HepG2 (cell line): ENCODE results near the gene ACSF3. TPM values are rescaled to one million over a fixed set of nuclear protein-coding genes. Genes with fewer than 3 reads are reported as not detected.

Experiments used
- EZH2 ChIP-seq: conservative IDR thresholded peaks from 2 replicates; pipeline ENCODE4 v1.6.1; 2012; ENCODE audit warnings: mild to moderate bottlenecking, low read depth, low read length, moderate library complexity
- GMEB2 ChIP-seq: IDR thresholded peaks from 2 replicates; pipeline ENCODE4 v1.6.1; 2016; ENCODE audit warnings: missing biosample characterization, missing genetic modification reagents, low read depth
- MED8 ChIP-seq: sonication (generic); formaldehyde crosslinking; IDR thresholded peaks from 2 replicates; pipeline ENCODE4 v1.8.1; 2023; ENCODE audit warnings: mild to moderate bottlenecking, missing genetic modification reagents; ENCODE audit not compliant: insufficient replicate concordance
- MEIS1 ChIP-seq: sonication (generic); formaldehyde crosslinking; IDR thresholded peaks from 2 replicates; pipeline ENCODE4 v1.9.0; 2021; ENCODE audit warnings: mild to moderate bottlenecking, missing genetic modification reagents, moderate library complexity, borderline replicate concordance
- PHF8 ChIP-seq: sonication (generic); formaldehyde crosslinking; IDR thresholded peaks from 2 replicates; pipeline ENCODE4 v1.5.0; 2020; ENCODE audit warnings: missing genetic modification reagents
- PRDM4 ChIP-seq: sonication (generic); formaldehyde crosslinking; IDR thresholded peaks from 2 replicates; pipeline ENCODE4 v1.9.0; 2021; ENCODE audit warnings: missing genetic modification reagents, borderline replicate concordance
- REL ChIP-seq: sonication (generic); formaldehyde crosslinking; conservative IDR thresholded peaks from 2 replicates; pipeline ENCODE4 v1.8.0; 2022; ENCODE audit warnings: mild to moderate bottlenecking, missing genetic modification reagents, moderate library complexity
- ZNF12 ChIP-seq: sonication (generic); formaldehyde crosslinking; IDR thresholded peaks from 2 replicates; pipeline ENCODE4 v1.5.0; 2020; ENCODE audit warnings: missing genetic modification reagents
- ZNF24 ChIP-seq: fragments of 450-650 bp; IDR thresholded peaks from 2 replicates; pipeline ENCODE4 v1.6.1; 2017; ENCODE audit warnings: antibody characterized with exemption, mild to moderate bottlenecking
- ZNF367 ChIP-seq: sonication (generic); formaldehyde crosslinking; IDR thresholded peaks from 2 replicates; pipeline ENCODE4 v1.4.0; 2020; ENCODE audit warnings: missing genetic modification reagents, borderline replicate concordance
- ZNF549 ChIP-seq: sonication (generic); formaldehyde crosslinking; IDR thresholded peaks from 2 replicates; pipeline ENCODE4 v1.5.0; 2020; ENCODE audit warnings: missing genetic modification reagents
- ZNF614 ChIP-seq: IDR thresholded peaks from 2 replicates; pipeline ENCODE4 v1.6.1; 2018; ENCODE audit warnings: missing biosample characterization, missing genetic modification reagents, inconsistent platforms, borderline replicate concordance
- polyA plus RNA-seq, 8 experiments: library from polyadenylated mRNA; depleted of rRNA in 3 of 8; stranded (reverse) in 7 of 8; unstranded in 1 of 8; fragments of >200 nt; fragmentation: Illumina TruSeq in 4 of 8; extraction: Trizol in 4 of 8; gene quantifications; 2 replicates each; pipeline versions ENCODE4 v1.2.1 to v1.2.3, GENCODE V29; 2011 to 2016; ENCODE audit warnings: low read depth in 4 of 8, missing spikeins in 1 of 8, mixed read lengths in 1 of 8; ENCODE audit not compliant: insufficient read depth in 1 of 8
- total RNA-seq, 5 experiments: library from RNA; depleted of rRNA; stranded (reverse); fragments of >200 nt; fragmentation: Illumina TruSeq; extraction: Trizol; gene quantifications; 2 replicates each; pipeline ENCODE4 v1.2.3, GENCODE V29; 2016; ENCODE audit warnings: low read depth in 1 of 5
- TF ChIP-seq, protein P1 (sequence below): sonication (generic); formaldehyde crosslinking; IDR thresholded peaks from 2 replicates; pipeline ENCODE4 v1.4.0; 2020; ENCODE audit warnings: mild to moderate bottlenecking, missing genetic modification reagents
- TF ChIP-seq, protein P2 (sequence below): IDR thresholded peaks from 2 replicates; pipeline ENCODE4 v1.6.1; 2016

Gene ACSF3
- total and polyA plus RNA-seq, 2 of the 13 experiments (the other 11 are each of a cell fraction or from before 2014, with no cell fraction given): 14.9 to 30.6 TPM

- no peak; the same call in 1 of the 2 replicates for TF ChIP-seq ZNF367 (CRISPR knock-in tag)
- peak; percentile 81 for TF ChIP-seq MED8 (CRISPR knock-in tag)
- TF ChIP-seq, protein P1, sequence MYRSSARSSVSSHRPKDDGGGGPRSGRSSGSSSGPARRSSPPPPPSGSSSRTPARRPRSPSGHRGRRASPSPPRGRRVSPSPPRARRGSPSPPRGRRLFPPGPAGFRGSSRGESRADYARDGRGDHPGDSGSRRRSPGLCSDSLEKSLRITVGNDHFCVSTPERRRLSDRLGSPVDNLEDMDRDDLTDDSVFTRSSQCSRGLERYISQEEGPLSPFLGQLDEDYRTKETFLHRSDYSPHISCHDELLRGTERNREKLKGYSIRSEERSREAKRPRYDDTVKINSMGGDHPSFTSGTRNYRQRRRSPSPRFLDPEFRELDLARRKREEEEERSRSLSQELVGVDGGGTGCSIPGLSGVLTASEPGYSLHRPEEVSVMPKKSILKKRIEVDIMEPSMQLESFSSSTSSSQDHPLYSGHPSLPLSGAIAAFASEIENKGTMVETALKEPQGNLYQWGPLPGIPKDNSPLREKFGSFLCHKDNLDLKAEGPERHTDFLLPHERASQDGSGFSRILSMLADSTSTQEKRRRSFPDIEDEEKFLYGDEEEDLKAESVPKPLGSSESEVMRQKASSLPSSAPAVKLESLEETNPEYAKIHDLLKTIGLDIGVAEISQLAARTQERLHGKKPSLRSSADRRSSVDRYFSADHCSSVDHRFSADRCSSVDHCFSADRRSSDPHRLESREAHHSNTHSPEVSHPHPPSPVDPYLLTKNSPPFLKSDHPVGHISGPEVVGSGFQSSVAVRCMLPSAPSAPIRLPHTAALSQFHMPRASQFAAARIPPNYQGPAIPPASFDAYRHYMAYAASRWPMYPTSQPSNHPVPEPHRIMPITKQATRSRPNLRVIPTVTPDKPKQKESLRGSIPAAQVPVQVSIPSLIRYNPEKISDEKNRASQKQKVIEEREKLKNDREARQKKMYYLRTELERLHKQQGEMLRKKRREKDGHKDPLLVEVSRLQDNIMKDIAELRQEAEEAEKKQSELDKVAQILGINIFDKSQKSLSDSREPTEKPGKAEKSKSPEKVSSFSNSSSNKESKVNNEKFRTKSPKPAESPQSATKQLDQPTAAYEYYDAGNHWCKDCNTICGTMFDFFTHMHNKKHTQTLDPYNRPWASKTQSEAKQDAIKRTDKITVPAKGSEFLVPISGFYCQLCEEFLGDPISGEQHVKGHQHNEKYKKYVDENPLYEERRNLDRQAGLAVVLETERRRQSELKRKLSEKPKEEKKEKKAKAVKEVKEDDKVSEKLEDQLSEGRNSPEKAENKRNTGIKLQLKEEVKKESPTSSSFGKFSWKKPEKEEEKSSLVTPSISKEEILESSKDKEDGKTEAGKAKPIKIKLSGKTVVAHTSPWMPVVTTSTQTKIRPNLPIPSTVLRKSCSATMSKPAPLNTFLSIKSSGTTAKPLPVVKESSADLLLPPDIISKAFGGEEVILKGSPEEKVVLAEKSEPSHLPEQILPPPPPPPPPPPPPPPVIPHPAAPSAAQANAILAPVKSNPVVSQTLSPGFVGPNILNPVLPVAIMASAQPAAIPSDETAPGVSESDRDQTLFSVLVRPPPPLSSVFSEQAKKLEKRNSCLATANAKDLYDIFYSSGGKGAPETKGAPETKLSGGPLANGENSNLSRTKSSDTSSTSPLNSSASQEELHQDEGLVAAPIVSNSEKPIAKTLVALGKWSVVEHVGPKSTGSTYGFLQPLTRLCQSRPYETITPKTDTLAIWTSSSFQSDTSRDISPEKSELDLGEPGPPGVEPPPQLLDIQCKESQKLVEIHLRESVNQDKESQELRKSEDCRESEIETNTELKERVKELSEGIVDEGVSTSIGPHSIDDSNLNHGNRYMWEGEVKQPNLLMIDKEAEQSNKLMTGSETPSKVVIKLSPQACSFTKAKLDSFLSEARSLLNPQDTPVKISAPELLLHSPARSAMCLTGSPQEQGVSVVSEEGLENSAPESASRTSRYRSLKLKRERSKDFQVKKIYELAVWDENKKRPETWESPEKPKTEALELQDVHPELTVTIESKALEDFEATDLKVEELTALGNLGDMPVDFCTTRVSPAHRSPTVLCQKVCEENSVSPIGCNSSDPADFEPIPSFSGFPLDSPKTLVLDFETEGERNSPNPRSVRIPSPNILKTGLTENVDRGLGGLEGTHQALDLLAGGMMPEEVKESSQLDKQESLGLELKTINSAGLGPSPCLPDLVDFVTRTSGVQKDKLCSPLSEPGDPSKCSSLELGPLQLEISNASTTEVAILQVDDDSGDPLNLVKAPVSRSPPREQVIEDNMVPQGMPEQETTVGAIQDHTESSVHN (CRISPR knock-in tag): 0 out of 2 replicates have a peak, but pooled peaks have one; percentile 28
- no peak for TF ChIP-seq GMEB2 (CRISPR knock-in tag)
- TF ChIP-seq ZNF24: 0 out of 2 replicates have a peak, but pooled peaks have one; percentile 22
- TF ChIP-seq REL (CRISPR knock-in tag): peak; percentile 77; the same call in 1 of the 2 replicates
- TF ChIP-seq, protein P2, sequence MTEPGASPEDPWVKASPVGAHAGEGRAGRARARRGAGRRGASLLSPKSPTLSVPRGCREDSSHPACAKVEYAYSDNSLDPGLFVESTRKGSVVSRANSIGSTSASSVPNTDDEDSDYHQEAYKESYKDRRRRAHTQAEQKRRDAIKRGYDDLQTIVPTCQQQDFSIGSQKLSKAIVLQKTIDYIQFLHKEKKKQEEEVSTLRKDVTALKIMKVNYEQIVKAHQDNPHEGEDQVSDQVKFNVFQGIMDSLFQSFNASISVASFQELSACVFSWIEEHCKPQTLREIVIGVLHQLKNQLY (CRISPR knock-in tag): peak; percentile 62; the same call in 1 of the 2 replicates
- TF ChIP-seq EZH2: no peak
- TF ChIP-seq ZNF12: peak; percentile 66; the same call in 1 of the 2 replicates
- TF ChIP-seq PHF8 (CRISPR knock-in tag): peak; percentile 68
- no peak for TF ChIP-seq ZNF549 (CRISPR knock-in tag)
- peak; percentile 88 for TF ChIP-seq ZNF614 (CRISPR knock-in tag)
- no peak for TF ChIP-seq MEIS1 (CRISPR knock-in tag)
- no peak for TF ChIP-seq PRDM4 (CRISPR knock-in tag)
Observed at GRCh38 chr16:89197633-89198416, 104.2 kb downstream of the ACSF3 start (continued).
